Effector memory CD4-positive, alpha-beta T cell (primary cell): ENCODE data around the gene CNTNAP3B.
"Not testable (repeated sequence)": the region's sequence is repeated elsewhere in the genome, so short reads cannot be mapped to it uniquely, and the experiment has no call there.

Experiments
- DNase-seq, 3 donors: peaks; one replicate each; pipeline ENCODE4 v3.0.0-alpha.2; 2020
- H3K27ac ChIP-seq: 2 replicates; pipeline ENCODE4 v1.7.0; 2013; ENCODE audit warnings: mild to moderate bottlenecking, low read length, moderate library complexity; ENCODE audit not compliant: insufficient read depth, poor library complexity, severe bottlenecking
- H3K27me3 ChIP-seq: replicated peaks from 2 replicates; pipeline ENCODE4 v1.7.0; 2013; ENCODE audit warnings: mild to moderate bottlenecking, low read length; ENCODE audit not compliant: insufficient read depth, control insufficient read depth, poor library complexity, severe bottlenecking
- H3K36me3 ChIP-seq: 2 replicates; pipeline ENCODE4 v1.7.0; 2013; ENCODE audit warnings: mild to moderate bottlenecking, low read length, moderate library complexity; ENCODE audit not compliant: control insufficient read depth, insufficient read depth
- H3K4me1 ChIP-seq: 2 replicates; pipeline ENCODE4 v1.7.0; 2013; ENCODE audit warnings: low read length, mild to moderate bottlenecking; ENCODE audit not compliant: control insufficient read depth, insufficient read depth, poor library complexity, severe bottlenecking
- H3K4me3 ChIP-seq: 2 replicates; pipeline ENCODE4 v1.7.0; 2013; ENCODE audit warnings: low read length, low read depth, mild to moderate bottlenecking; ENCODE audit not compliant: insufficient read depth, poor library complexity, severe bottlenecking
- H3K9me3 ChIP-seq: 2 replicates; pipeline ENCODE4 v1.7.0; 2013; ENCODE audit warnings: mild to moderate bottlenecking, low read length, moderate library complexity; ENCODE audit not compliant: control insufficient read depth

CNTNAP3B gene

DNA sequence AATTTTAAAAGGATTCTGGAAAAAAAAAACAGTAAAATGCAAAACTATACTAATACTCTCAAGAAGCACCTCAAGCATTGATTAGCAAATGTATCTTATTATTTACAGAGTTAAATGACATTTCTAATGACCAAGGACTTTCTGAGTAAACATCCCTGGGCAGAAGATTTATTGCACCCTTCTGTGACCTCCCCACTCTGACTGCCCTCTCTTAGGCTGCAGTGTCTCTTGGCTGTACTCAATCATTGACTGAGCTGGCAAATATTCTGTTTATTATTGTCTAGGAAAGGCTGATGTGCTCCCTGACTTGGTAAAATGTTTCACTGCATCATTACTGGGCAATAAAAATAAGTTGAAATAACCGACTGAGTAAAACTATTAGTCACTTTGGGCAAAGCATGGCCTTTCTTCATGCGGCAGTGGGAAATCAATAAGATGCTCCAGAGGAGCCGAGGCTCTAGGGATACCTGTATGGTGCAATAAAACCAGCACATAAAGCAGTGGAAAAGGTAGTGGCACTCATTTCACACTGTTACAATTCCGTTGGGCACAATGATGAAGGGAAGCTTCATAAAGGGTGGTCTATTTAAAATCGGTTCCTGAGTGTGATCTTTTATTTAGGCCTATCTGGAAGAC is 151.1 kb downstream of the CNTNAP3B start:
- H3K36me3 ChIP-seq, DNase-seq, H3K27ac ChIP-seq, H3K27me3 ChIP-seq, H3K4me1 ChIP-seq, H3K9me3 ChIP-seq, H3K4me3 ChIP-seq: not testable (repeated sequence)

DNA sequence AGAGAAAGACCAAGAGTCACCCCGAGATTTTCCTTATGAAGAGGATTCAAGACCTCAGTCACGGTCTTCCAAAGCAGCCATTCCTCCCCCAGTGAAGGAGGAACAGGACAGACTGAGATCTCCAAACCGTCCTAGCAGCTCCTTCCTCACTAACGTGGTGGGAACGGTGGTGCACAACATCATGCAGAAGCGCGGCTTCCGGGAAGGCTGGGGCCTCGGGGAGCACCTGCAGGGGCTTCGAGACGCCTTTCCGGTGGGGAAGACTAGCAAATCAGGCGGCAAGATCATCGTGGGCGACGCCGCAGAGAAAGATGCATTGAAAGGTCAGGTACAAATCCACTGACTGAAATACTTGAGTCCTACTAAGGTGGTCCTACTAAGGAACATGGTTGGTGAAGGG is 154.3 kb downstream of the CNTNAP3B start:
- H3K9me3 ChIP-seq, H3K36me3 ChIP-seq, H3K4me3 ChIP-seq, H3K27me3 ChIP-seq, DNase-seq, H3K27ac ChIP-seq, H3K4me1 ChIP-seq: not testable (repeated sequence)

DNA sequence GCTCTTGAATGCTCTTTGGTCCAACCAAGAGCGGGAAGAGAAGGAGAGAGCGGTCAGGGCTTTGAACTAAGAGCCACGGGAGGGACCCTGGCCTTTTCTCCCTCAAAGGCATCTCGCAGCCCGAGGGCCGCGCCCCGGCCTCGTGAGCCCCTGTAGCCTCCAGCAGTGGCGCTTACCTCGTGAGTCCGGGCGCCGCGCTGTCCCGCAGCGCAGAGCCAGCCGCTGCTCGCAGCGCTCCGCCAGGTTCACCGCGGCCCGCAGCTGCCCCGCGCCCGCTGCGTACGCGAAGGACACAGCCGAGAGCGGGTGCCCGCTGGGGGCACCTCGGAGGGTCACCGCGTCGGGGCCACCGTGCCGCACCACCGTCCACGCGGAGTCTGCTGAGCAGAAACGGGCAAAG is 176.2 kb downstream of the CNTNAP3B start:
- not testable (repeated sequence) for H3K9me3 ChIP-seq, H3K4me1 ChIP-seq, H3K4me3 ChIP-seq, H3K27ac ChIP-seq, DNase-seq, H3K27me3 ChIP-seq, H3K36me3 ChIP-seq

DNA sequence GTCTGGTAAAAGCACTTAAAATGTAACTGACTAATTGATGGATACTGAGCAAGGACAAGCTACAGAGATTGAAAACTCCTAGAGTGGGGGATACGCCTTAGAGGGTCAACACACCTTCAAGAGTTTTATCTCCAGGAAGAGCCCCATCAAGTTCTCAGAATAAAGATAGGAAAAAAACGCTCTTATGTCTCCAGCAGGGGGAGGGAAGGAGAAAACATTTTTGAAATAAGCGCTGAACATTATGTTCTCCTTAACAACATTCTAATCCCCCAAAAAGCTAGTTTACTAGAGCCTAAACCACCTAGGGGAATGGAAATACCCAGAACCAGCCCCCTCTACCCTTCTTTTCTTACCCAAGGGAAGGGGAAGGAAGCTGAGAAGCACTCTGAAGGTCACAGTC is 187.5 kb downstream of the CNTNAP3B start:
- DNase-seq, H3K36me3 ChIP-seq, H3K27ac ChIP-seq, H3K27me3 ChIP-seq, H3K4me1 ChIP-seq, H3K4me3 ChIP-seq, H3K9me3 ChIP-seq: not testable (repeated sequence)

DNA sequence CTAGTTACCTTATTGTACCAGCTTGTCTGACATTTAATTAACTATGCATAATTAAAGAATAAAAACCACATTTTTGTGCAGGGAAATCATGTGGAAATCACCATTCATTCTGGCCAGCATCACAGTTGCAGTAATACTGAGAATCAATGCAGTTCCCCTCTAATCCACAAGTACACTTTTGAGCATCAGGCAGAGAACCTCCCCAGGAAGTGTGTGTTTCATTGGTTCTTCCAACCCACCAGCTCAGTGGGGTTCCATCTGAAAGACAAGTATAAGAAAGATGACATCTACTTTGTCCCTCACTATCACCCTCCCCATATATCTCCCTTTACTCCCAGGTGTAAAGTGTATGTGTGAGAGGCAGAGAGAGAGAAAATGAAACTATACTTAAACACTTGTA is 191.1 kb downstream of the CNTNAP3B start:
- not testable (repeated sequence) for H3K36me3 ChIP-seq, H3K27ac ChIP-seq, H3K4me3 ChIP-seq, H3K9me3 ChIP-seq, H3K27me3 ChIP-seq, H3K4me1 ChIP-seq, DNase-seq

DNA sequence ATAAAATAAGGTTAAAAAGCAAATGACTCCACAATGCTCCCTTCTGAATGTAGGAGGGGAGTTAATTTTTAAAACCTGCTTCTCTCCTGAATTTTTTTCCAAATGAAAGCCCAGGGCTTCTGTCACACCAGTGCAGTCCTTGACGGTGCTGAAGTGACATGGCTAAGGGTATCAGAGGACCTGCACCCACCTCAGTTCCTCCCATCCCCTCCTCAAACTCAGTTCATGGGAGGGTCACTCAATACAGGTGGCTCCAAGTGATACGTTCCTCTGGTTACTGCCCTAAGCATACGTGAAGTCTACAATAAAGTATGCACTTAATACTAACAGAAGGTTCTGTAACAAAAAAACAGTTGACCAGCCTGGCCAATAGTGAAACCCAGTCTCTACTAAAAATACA is 193.5 kb downstream of the CNTNAP3B start:
- H3K27me3 ChIP-seq, DNase-seq, H3K27ac ChIP-seq, H3K4me1 ChIP-seq, H3K9me3 ChIP-seq, H3K4me3 ChIP-seq, H3K36me3 ChIP-seq: not testable (repeated sequence)

DNA sequence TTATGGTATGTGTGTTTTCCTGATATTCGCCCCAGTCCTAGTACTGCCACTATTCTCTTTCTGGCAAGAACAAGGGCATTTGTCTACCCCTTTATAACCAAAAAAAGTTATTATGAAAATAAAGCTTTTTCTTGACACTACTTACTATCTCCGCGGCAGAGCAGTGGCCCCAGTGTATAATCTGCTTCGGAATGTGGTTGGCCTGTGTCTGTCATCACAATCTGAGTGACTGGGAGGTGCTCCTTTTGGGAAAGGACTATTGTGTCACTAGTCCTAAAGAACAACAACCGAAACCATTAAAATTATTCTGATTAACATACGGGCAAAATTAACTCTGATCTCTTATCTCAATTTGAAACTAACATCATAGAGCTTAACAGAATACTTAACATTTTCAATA is 200.1 kb downstream of the CNTNAP3B start:
- H3K4me1 ChIP-seq, H3K4me3 ChIP-seq, H3K36me3 ChIP-seq, DNase-seq, H3K27ac ChIP-seq, H3K27me3 ChIP-seq, H3K9me3 ChIP-seq: not testable (repeated sequence)

DNA sequence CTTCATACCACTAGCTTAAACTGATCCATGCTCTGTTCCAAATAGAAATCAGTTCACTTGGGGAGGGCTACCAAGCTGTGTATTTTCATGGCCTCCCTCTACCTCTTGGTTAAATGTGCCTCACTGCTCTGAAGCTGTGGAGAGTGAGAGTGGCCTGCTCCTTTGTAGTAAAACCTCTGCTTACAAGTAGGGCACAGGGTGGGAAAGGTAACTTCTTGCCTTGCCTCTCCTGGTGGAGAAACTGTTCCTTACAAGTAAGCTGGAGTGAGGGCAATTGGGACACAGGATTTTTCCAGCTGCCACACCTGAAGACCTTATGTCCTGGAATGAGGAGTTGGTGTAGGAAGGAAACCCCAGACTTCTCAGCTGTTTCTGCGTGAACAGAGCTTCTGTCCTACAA is 211.9 kb downstream of the CNTNAP3B start:
- not testable (repeated sequence) for H3K4me3 ChIP-seq, H3K27me3 ChIP-seq, H3K27ac ChIP-seq, H3K36me3 ChIP-seq, H3K9me3 ChIP-seq, DNase-seq, H3K4me1 ChIP-seq

DNA sequence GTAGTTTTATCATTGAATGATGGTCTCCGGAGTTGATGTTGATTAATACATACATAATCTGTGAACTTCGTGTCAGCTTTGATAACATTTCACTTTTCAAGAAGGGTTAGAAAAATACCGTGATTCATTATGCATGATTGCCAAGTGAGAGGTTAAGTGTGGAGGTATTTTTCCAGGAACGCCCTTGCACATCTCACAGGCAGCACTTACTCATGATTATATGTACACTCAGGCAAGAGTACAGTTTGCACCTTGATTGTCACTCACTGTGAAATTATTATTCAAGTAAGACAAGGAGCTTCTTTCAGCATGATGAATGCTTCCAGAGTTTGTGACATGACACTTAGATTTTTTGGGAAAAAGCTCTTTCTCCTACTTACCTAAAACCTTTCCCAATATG is 223.7 kb downstream of the CNTNAP3B start:
- not testable (repeated sequence) for H3K27ac ChIP-seq, H3K4me3 ChIP-seq, H3K36me3 ChIP-seq, DNase-seq, H3K4me1 ChIP-seq, H3K9me3 ChIP-seq, H3K27me3 ChIP-seq

DNA sequence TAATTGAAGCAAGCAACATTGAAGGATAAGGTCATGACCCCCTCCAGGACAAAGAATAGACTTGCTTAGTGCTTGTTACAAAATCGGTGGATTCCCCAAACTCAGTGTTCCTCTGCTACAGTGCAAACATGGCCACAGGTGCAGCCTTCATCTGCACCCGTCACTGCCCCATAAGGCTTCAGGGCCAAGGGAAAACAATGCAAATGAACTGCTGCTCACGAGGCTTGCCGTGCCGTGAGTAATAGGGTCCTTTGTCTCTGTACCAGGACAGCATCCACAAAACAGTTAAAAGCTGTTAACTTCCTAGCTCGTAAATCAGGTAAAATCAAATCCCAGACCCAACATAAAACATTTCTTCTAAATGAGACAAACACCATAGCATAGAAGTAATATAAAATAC is 226.5 kb downstream of the CNTNAP3B start:
- not testable (repeated sequence) for DNase-seq, H3K36me3 ChIP-seq, H3K4me3 ChIP-seq, H3K4me1 ChIP-seq, H3K27me3 ChIP-seq, H3K27ac ChIP-seq, H3K9me3 ChIP-seq
